Measurements from ENCODE around the gene BCL2L12.

- TF ChIP-seq CTCF (IDR thresholded peaks at IDR 0.05; ENCODE audit: insufficient read depth, low read depth, low read length) (no peak), EZH2 (IDR thresholded peaks at IDR 0.05; ENCODE audit: insufficient read depth, low read length) (no peak)
Measured at GRCh38 chr19:49639401-49640112, 26.2 kb upstream of the BCL2L12 start.
